Activated T-helper 17 cell treated with anti-CD3 and anti-CD28 coated beads, Interleukin-2, amount 50 U/mL, for 72 hours (primary cell): ENCODE results near the gene AMY1B. TPM values are rescaled to one million over a fixed set of nuclear protein-coding genes. Genes with fewer than 3 reads are reported as not detected.
"Not testable (repeated sequence)": the region's sequence is repeated elsewhere in the genome, so short reads cannot be mapped to it uniquely, and the experiment has no call there.

Experiments used
- ATAC-seq: fragments of 150-1000 bp; cut with Tn5 transposase; replicated peaks from 2 replicates; pipeline ENCODE4 v1.10.0; 2021; ENCODE audit warnings: mild to moderate bottlenecking, moderate library complexity
- H3K27ac Mint-ChIP-seq: one replicate; pipeline ENCODE4 v1.8.0; 2022; ENCODE audit warnings: mixed read lengths
- H3K27me3 Mint-ChIP-seq: one replicate; pipeline ENCODE4 v1.8.0; 2022; ENCODE audit warnings: mixed read lengths
- H3K36me3 Mint-ChIP-seq: one replicate; pipeline ENCODE4 v1.8.0; 2022; ENCODE audit warnings: low read depth, mild to moderate bottlenecking, mixed read lengths
- H3K4me1 Mint-ChIP-seq: one replicate; pipeline ENCODE4 v1.8.0; 2022; ENCODE audit warnings: mixed read lengths
- H3K4me3 Mint-ChIP-seq: one replicate; pipeline ENCODE4 v1.8.0; 2022; ENCODE audit warnings: mild to moderate bottlenecking, mixed read lengths
- H3K9me3 Mint-ChIP-seq: one replicate; pipeline ENCODE4 v1.8.0; 2022; ENCODE audit warnings: mixed read lengths
- total RNA-seq, 2 donors: library from RNA; stranded (reverse); gene quantifications; one replicate each; pipeline ENCODE4 v1.2.3, GENCODE V29; 2022

Gene AMY1B
- not detected for total RNA-seq

DNA sequence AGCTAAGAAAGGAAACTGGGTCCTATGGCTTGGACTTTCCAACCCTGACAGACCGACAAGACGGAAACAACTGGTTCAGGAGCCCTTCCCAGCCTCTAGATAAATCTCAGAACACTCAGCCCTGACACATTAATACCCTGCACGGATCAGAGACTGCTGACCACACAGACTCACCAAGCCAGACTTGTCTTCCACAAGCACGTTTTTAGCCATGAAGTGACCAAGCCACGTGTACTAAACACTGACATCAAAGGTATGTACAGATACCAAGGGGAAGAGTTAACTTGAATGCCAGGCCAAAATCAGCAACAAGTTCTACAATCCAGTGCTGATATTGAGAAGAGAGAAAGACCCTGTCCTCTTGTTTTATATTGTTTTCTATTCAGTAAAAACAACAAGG lies at the start of gene AMY1B:
Gene AMY1B (minus strand): TSS at position 101 of the 400 bp plus-strand sequence. CDS start 571 bp downstream, outside the sequence.
- H3K4me1 Mint-ChIP-seq, H3K36me3 Mint-ChIP-seq, H3K9me3 Mint-ChIP-seq, ATAC-seq, H3K4me3 Mint-ChIP-seq, H3K27me3 Mint-ChIP-seq, H3K27ac Mint-ChIP-seq: not testable (repeated sequence)

GRCh38 chr1:103745040-103745439 lies 49.0 kb upstream of the AMY1B start:
- not testable (repeated sequence) for ATAC-seq, H3K4me3 Mint-ChIP-seq, H3K27ac Mint-ChIP-seq, H3K9me3 Mint-ChIP-seq, H3K4me1 Mint-ChIP-seq, H3K36me3 Mint-ChIP-seq, H3K27me3 Mint-ChIP-seq

GRCh38 chr1:103744449-103744848 lies 48.4 kb upstream of the AMY1B start:
- not testable (repeated sequence) for H3K4me1 Mint-ChIP-seq, ATAC-seq, H3K9me3 Mint-ChIP-seq, H3K27ac Mint-ChIP-seq, H3K4me3 Mint-ChIP-seq, H3K27me3 Mint-ChIP-seq, H3K36me3 Mint-ChIP-seq

DNA sequence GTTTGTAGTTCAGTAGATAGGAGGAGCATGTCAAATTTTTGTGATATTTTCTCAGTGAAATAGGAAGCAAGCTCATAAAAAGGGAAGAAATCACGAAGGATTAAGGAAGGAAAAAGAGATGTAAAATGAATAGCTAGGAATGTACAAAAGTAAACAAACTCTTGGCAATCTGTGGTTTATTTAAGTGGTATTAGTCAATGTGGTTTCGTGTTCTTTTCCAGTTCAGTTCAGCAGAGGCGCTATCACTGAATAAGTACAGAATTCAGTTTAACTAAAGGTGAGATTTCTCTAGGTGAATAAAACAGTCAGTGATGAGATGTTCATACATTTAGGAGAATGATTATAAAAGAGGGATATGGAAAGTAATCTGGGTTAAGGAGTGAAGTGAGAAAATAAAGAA lies 42.0 kb upstream of the AMY1B start:
- not testable (repeated sequence) for H3K4me1 Mint-ChIP-seq, H3K9me3 Mint-ChIP-seq, ATAC-seq, H3K27ac Mint-ChIP-seq, H3K27me3 Mint-ChIP-seq, H3K4me3 Mint-ChIP-seq, H3K36me3 Mint-ChIP-seq

DNA sequence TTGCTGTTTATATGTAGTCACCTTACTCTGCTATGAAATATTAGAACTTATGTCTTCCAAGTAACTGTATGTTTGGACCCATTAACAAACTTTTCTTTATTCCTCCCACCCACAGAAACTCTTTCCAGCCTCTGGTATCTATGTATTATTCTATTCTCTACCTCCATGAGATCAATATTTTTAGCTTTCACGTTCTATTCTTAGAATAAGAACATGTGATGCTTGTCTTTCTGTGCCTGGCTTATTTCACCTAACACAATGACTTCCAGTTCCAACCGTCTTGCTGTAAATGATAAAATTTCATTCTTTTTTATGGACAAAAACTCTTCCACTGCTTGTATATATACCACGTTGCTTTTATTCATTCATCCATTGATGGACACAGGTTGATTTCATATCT lies 39.3 kb upstream of the AMY1B start:
- H3K27ac Mint-ChIP-seq, ATAC-seq, H3K9me3 Mint-ChIP-seq, H3K4me3 Mint-ChIP-seq, H3K27me3 Mint-ChIP-seq, H3K36me3 Mint-ChIP-seq, H3K4me1 Mint-ChIP-seq: not testable (repeated sequence)

DNA sequence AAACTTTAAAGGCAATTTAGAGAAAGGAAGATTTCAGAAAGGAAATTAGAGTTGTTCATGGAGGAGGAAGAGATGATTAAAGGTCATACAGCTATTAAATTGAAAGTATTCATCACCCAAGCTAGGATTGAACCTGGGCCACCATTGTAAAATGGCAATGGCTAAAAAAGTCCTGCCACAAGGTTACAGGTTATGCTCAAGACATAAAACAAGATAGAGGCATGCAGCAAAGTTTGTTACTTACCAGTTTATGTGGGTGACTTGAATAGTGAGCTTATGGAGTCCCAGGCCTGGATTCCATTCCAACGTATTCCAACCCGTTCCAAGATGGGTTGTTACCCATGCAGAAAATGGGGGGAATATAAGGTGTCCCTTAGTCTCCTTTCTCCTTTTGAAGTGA lies 25.5 kb upstream of the AMY1B start:
- H3K4me3 Mint-ChIP-seq, ATAC-seq, H3K27ac Mint-ChIP-seq, H3K36me3 Mint-ChIP-seq, H3K27me3 Mint-ChIP-seq, H3K9me3 Mint-ChIP-seq, H3K4me1 Mint-ChIP-seq: not testable (repeated sequence)

DNA sequence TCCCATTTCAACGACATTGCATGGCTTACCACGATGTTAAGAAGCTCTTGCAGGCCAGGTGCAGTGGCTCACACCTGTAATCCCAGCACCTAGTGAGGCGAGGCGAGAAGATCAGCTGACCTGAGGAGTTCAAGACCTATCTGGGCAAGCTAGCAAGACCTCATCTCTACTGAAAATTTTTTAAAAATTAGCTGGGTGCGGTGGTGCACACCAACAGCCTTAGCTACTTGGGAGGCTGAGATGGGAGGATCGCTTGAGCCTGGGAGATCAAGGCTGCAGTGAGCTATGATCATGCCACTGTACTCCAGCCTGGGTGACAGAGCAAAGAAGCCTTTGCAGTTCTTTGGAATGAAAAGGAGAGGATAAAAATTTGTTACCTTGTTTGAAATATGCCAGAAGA lies 21.4 kb upstream of the AMY1B start:
- not testable (repeated sequence) for H3K4me3 Mint-ChIP-seq, ATAC-seq, H3K36me3 Mint-ChIP-seq, H3K9me3 Mint-ChIP-seq, H3K27ac Mint-ChIP-seq, H3K27me3 Mint-ChIP-seq, H3K4me1 Mint-ChIP-seq

GRCh38 chr1:103710381-103710780 lies 14.4 kb upstream of the AMY1B start:
- not testable (repeated sequence) for H3K4me1 Mint-ChIP-seq, H3K4me3 Mint-ChIP-seq, ATAC-seq, H3K27me3 Mint-ChIP-seq, H3K9me3 Mint-ChIP-seq, H3K36me3 Mint-ChIP-seq, H3K27ac Mint-ChIP-seq

GRCh38 chr1:103707670-103708069 lies 11.7 kb upstream of the AMY1B start:
- H3K27me3 Mint-ChIP-seq, H3K4me3 Mint-ChIP-seq, H3K27ac Mint-ChIP-seq, H3K9me3 Mint-ChIP-seq, ATAC-seq, H3K36me3 Mint-ChIP-seq, H3K4me1 Mint-ChIP-seq: not testable (repeated sequence)

DNA sequence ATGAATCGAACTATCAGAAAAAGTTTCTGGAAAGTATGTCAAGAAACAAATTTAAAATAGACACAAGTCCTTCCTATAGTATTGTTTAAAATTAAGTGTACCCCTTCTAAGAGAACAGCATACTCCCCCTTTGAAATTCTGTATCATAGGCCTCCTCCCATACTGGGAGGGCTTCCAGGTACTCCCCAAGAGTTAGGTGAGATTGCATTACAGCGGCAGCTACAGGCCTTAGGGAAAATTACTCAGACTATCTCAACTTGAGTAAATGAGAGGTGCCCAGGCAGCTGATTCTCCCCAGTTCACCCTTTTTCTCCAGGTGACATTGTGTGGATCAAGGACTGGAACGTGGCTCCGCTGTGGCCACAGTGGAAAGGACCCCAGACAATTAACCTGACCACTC lies 5.2 kb upstream of the AMY1B start:
- H3K4me3 Mint-ChIP-seq, H3K27ac Mint-ChIP-seq, H3K4me1 Mint-ChIP-seq: not testable (repeated sequence)

GRCh38 chr1:103700669-103701068 lies 4.7 kb upstream of the AMY1B start:
- not testable (repeated sequence) for H3K4me1 Mint-ChIP-seq, H3K9me3 Mint-ChIP-seq, ATAC-seq, H3K36me3 Mint-ChIP-seq, H3K27me3 Mint-ChIP-seq, H3K27ac Mint-ChIP-seq, H3K4me3 Mint-ChIP-seq

More for the DNA sequence above, 5.2 kb upstream of the AMY1B start:
- ATAC-seq, H3K27me3 Mint-ChIP-seq, H3K36me3 Mint-ChIP-seq, H3K9me3 Mint-ChIP-seq: not testable (repeated sequence)

DNA sequence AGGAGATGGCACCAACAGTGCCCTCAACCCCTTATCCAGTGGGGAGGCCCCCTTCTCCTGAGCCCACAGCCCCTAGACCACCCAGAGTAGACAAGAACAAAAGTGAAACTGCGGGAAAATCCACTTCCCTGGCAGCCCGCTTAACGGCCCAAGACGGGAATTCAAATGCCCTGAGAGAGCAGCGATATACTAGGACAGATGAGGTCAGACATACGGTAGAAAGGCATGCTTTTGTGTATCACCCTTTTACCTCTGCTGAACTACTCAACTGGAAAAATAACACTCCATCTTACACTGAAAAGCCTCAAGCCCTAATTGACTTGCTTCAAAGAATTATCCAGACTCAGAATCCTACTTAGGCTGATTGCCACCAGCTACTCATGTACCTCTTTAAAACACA lies 1.4 kb upstream of the AMY1B start:
- not testable (repeated sequence) for H3K27me3 Mint-ChIP-seq, H3K36me3 Mint-ChIP-seq, H3K27ac Mint-ChIP-seq, H3K4me3 Mint-ChIP-seq, ATAC-seq, H3K4me1 Mint-ChIP-seq, H3K9me3 Mint-ChIP-seq

DNA sequence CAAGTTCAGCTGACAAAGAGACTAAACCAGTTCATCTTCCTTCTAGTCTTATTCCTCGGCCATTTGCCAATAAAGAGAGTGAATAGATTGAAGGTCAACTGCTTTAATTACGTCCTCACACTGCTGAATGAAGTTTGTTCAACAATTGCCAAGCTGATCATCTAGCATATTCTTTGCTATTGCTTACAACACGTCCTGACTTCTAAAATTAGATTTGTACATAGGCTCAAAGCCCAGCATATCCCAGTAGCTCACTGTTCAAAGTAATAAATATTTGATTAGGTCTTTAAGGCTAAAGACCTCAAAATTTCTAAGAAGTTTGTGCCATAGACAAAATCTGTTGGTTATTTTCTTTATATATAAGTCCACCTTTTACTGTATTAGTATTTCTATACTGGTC lies 19.7 kb downstream of the AMY1B start:
- not testable (repeated sequence) for H3K9me3 Mint-ChIP-seq, H3K36me3 Mint-ChIP-seq, H3K4me3 Mint-ChIP-seq, H3K27ac Mint-ChIP-seq, H3K27me3 Mint-ChIP-seq, H3K4me1 Mint-ChIP-seq, ATAC-seq

DNA sequence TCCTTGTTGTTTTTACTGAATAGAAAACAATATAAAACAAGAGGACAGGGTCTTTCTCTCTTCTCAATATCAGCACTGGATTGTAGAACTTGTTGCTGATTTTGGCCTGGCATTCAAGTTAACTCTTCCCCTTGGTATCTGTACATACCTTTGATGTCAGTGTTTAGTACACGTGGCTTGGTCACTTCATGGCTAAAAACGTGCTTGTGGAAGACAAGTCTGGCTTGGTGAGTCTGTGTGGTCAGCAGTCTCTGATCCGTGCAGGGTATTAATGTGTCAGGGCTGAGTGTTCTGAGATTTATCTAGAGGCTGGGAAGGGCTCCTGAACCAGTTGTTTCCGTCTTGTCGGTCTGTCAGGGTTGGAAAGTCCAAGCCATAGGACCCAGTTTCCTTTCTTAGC lies 40.5 kb downstream of the AMY1B start, which contains the start of gene AMY1A:
Gene AMY1A (plus strand): TSS at position 301 of the 400 bp plus-strand sequence. CDS start 571 bp downstream, outside the sequence.
- H3K27me3 Mint-ChIP-seq, H3K4me1 Mint-ChIP-seq, H3K27ac Mint-ChIP-seq, H3K9me3 Mint-ChIP-seq, H3K4me3 Mint-ChIP-seq, H3K36me3 Mint-ChIP-seq, ATAC-seq: not testable (repeated sequence)

- H3K36me3 Mint-ChIP-seq, H3K27me3 Mint-ChIP-seq, ATAC-seq, H3K4me3 Mint-ChIP-seq, H3K9me3 Mint-ChIP-seq, H3K4me1 Mint-ChIP-seq, H3K27ac Mint-ChIP-seq: not testable (repeated sequence)
These were observed 41.9 kb downstream of the AMY1B start for GRCh38 chr1:103654133-103654532.

DNA sequence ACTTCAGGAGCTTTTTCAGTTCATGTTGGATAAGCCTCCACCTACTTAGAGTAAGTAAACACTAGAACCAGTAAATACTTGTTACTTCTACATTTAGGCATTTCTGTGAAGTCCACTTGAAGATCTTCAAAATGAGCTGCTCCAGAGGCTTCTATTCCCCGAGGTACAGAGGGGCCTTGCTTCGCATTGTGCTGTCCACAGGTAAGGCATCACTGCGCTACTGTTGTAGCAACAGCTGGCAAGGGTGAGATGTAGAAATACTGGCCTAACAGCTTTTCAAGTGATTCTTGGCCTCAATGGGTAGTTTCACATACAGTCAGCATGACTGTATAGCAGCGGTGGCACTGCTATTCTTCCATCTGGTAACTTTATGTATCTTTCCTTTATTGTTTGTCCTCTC lies 45.1 kb downstream of the AMY1B start:
- ATAC-seq, H3K27ac Mint-ChIP-seq, H3K4me1 Mint-ChIP-seq, H3K9me3 Mint-ChIP-seq, H3K27me3 Mint-ChIP-seq, H3K36me3 Mint-ChIP-seq, H3K4me3 Mint-ChIP-seq: not testable (repeated sequence)
